GM18858 (cell line): ENCODE measurements around the gene LIN54.
"Not testable (repeated sequence)": the region's sequence is repeated elsewhere in the genome, so short reads cannot be mapped to it uniquely, and the experiment has no call there.

ENCODE experiments used
- ATAC-seq: cut with Tn5 transposase; IDR thresholded peaks from one replicate; pipeline ENCODE4 v1.9.1; 2021; ENCODE audit not compliant: unreplicated experiment

Gene LIN54

GRCh38 chr4:82951196-82951595 lies 59.4 kb downstream of the LIN54 start:
- ATAC-seq = no peak

- no peak for ATAC-seq
Measured at GRCh38 chr4:82948647-82949204, 61.9 kb downstream of the LIN54 start.

GRCh38 chr4:82947498-82947897 lies 63.1 kb downstream of the LIN54 start:
- no peak for ATAC-seq

GRCh38 chr4:82939414-82939813 lies 71.2 kb downstream of the LIN54 start:
- ATAC-seq = no peak

GRCh38 chr4:82934441-82934840 lies 76.2 kb downstream of the LIN54 start:
- ATAC-seq = no peak

- no peak for ATAC-seq
Measured at GRCh38 chr4:82930848-82931755, 79.5 kb downstream of the LIN54 start.

- no peak for ATAC-seq
Measured at GRCh38 chr4:82921795-82922194, 88.8 kb downstream of the LIN54 start.

- ATAC-seq = no peak
Measured at GRCh38 chr4:82919386-82919785, 91.2 kb downstream of the LIN54 start.

- no peak for ATAC-seq
Measured at GRCh38 chr4:82918091-82918490, 92.5 kb downstream of the LIN54 start.

GRCh38 chr4:82913968-82914367 lies 96.7 kb downstream of the LIN54 start:
- not testable (repeated sequence) for ATAC-seq

- ATAC-seq = no peak
Measured at GRCh38 chr4:82913305-82913704, 97.3 kb downstream of the LIN54 start.

GRCh38 chr4:82909326-82909725 lies 101.3 kb downstream of the LIN54 start:
- ATAC-seq = no peak

- peak; percentile 38 for ATAC-seq
Measured at GRCh38 chr4:82906469-82906868, 104.2 kb downstream of the LIN54 start.

- peak; percentile 72 for ATAC-seq
Measured at GRCh38 chr4:82905205-82905604, 105.4 kb downstream of the LIN54 start.

- ATAC-seq = no peak
Measured at GRCh38 chr4:82903737-82904136, 106.9 kb downstream of the LIN54 start.

GRCh38 chr4:82901183-82901718 lies 109.4 kb downstream of the LIN54 start:
- no peak for ATAC-seq

- ATAC-seq = peak; percentile 70
Measured at GRCh38 chr4:82900411-82901182, 110.0 kb downstream of the LIN54 start, which contains the start of gene THAP9. Gene THAP9 (plus strand): TSS chr4:82900735. CDS start chr4:82900803, 68 bp downstream.

GRCh38 chr4:82900066-82900410 lies 110.6 kb downstream of the LIN54 start:
- ATAC-seq = peak; percentile 1

- ATAC-seq = no peak
Measured at GRCh38 chr4:82899374-82900065, 111.1 kb downstream of the LIN54 start.

GRCh38 chr4:82898322-82899243 lies 112.0 kb downstream of the LIN54 start:
- no peak for ATAC-seq
